ENCODE results near the gene ADAMTSL5. TPM values are rescaled to one million over a fixed set of nuclear protein-coding genes. Genes with fewer than 3 reads are reported as not detected.

The ADAMTSL5 gene
- total RNA-seq, 4 donors from 2014 or later, result 1.3 to 9.7 (median 3.6) TPM

Other genes with a start within 250 kb of the ADAMTSL5 start
- gene CIRBP, start 243.7 kb downstream of the ADAMTSL5 start, total RNA-seq, result 100 to 1,000 TPM; 350 to 708 (median 559) TPM
- 10 to 100 TPM; 14.2 to 42.2 (median 21.8) TPM for gene FAM174C, start 237.5 kb downstream of the ADAMTSL5 start, total RNA-seq
- not detected for gene EFNA2, start 227.1 kb downstream of the ADAMTSL5 start, total RNA-seq
- gene NDUFS7, start 129.1 kb downstream of the ADAMTSL5 start, total RNA-seq, result 100 to 1,000 TPM in 1 of 4 donors, 10 to 100 TPM in 3; 77.7 to 106 (median 86.1) TPM
- 10 to 100 TPM; 10.4 to 14.7 (median 10.9) TPM for gene GAMT, start 111.5 kb downstream of the ADAMTSL5 start, total RNA-seq
- gene DAZAP1, start 105.4 kb downstream of the ADAMTSL5 start, total RNA-seq, result 10 to 100 TPM; 45.3 to 75.4 (median 64.0) TPM
- 1,000 to 10,000 TPM; 1,291 to 3,466 (median 2,344) TPM for gene RPS15, start 74.6 kb downstream of the ADAMTSL5 start, total RNA-seq
- gene APC2, start 62.9 kb downstream of the ADAMTSL5 start, total RNA-seq, result 1 to 10 TPM in 1 of 4 donors, under 1 TPM in 3; 0.02 to 1.2 (median 0.35) TPM
- gene C19orf25, start 33.8 kb downstream of the ADAMTSL5 start, total RNA-seq, result 10 to 100 TPM; 20.6 to 40.0 (median 28.2) TPM
- gene PCSK4, start 22.7 kb downstream of the ADAMTSL5 start, total RNA-seq, result 1 to 10 TPM in 3 of 4 donors, under 1 TPM in 1; 0.94 to 2.2 (median 2.0) TPM
- gene REEP6, start 21.8 kb downstream of the ADAMTSL5 start, total RNA-seq, result under 1 TPM in 3 of 4 donors, not detected in 1; 0.32 to 0.96 (median 0.40) TPM
- gene PLK5, start 11.1 kb upstream of the ADAMTSL5 start, total RNA-seq, result under 1 TPM in 1 of 4 donors, not detected in 3; 0.15 TPM
- gene MEX3D, start 55.3 kb upstream of the ADAMTSL5 start, total RNA-seq, result 10 to 100 TPM; 18.8 to 47.8 (median 28.7) TPM
- 100 to 1,000 TPM in 1 of 4 donors, 10 to 100 TPM in 3; 80.3 to 159 (median 95.7) TPM for gene MBD3, start 79.8 kb upstream of the ADAMTSL5 start, total RNA-seq
- gene UQCR11, start 92.4 kb upstream of the ADAMTSL5 start, total RNA-seq, result 100 to 1,000 TPM in 1 of 4 donors, 10 to 100 TPM in 3; 78.2 to 102 (median 92.4) TPM
- 10 to 100 TPM; 21.2 to 62.0 (median 39.6) TPM for gene TCF3, start 139.6 kb upstream of the ADAMTSL5 start, total RNA-seq
- gene ONECUT3, start 240.5 kb upstream of the ADAMTSL5 start, total RNA-seq, result under 1 TPM in 1 of 4 donors, not detected in 3; 0.04 TPM

Data from gastroesophageal sphincter (tissue), 4 donors.